KOPT-K1 (cell line): ENCODE results near the gene SLC1A7.

Source experiments
- H3K27ac ChIP-seq: fragments of 200-600 bp; sonication (generic); 2 replicates; pipeline ENCODE4 v1.5.1; 2016; ENCODE audit warnings: antibody characterized with exemption, mild to moderate bottlenecking, low read depth, low read length; ENCODE audit not compliant: poor library complexity, severe bottlenecking
- H3K36me3 ChIP-seq: fragments of 200-600 bp; sonication (generic); 2 replicates; pipeline ENCODE4 v1.5.1; 2017; ENCODE audit warnings: antibody characterized with exemption, mild to moderate bottlenecking, low read length, moderate library complexity; ENCODE audit not compliant: insufficient read depth
- H3K9me3 ChIP-seq: fragments of 200-600 bp; sonication (generic); 2 replicates; pipeline ENCODE4 v1.5.1; 2017; ENCODE audit warnings: antibody characterized with exemption, low read length, mild to moderate bottlenecking; ENCODE audit not compliant: insufficient read depth, poor library complexity, severe bottlenecking

Gene SLC1A7

DNA sequence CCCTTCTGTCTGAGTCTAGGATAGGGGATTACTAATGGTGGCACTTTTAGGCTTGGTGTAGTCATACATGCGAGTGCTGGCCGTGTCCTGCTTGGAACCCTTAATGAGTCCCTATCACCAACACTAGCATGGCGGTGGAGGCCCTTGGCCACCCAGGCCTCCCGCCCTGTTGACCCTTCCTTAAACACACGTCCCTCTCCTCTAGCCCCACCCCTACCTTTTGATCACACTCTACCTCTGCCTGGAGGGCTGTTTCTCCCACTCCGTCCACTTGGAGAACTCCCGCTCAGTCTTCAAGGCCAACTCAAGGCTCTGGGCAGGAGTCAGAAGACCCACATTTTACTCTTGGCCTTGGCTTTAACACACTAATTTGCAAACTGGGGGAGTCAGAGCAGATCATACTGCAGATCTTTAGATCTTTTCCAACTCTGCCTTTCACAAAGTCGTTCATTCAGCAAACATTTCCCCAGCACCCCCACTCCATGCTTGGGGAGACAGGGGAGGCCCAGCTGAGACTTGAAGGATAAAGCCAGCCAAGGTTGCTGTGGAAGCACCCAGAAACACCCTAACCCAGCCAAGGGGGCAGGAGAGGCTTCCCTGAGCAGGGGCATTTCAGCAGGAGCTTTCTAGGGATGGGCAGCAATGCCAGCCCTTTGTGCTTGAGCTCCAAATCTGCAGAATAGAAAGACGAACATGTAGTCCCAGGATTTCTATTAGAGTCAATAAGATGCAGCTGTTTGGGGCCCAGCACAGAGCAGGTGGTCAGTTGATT, 78.5 kb downstream of the SLC1A7 start:
- Histone ChIP-seq H3K36me3 (no peaks in the 10 kb centered on the region), H3K27ac (no peak overlapping the region)

DNA sequence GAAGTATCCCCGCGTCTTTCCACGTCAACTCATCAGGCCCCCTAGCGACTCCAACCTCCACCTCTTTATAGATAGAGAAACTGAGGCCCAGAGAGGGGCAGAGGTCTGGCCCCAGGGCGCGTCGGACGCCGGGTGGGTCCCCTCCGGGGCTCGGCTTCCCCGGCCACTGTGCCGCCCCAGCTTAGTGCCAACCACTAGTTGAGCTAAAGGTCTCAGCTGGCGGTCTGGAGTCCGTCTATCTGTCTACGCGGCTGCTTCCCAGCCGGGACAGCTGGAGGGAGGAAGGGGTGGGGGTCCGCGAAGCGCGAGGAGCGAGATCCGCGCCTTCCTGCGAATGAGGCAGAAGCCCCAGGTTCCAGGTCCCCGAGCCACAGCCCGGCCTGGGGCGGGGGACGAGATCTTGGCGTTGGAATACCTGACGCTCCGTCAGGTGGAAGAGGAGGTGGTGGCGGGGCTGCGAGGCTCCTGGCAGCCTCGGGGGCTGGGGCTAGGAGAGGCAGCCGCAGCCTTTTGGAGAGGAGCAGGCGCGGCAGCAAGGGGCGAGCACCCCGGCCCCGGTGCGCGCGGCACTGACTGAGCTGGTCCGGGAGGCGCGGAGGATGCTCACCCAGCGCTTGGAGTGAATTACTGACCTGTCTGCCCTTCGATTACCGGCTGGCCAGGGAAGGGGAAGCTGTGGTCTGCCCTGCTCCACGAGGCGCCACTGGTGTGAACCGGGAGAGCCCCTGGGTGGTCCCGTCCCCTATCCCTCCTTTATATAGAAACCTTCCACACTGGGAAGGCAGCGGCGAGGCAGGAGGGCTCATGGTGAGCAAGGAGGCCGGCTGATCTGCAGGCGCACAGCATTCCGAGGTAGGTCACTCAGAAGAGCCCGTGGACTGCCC, 79.5 kb downstream of the SLC1A7 start:
- Histone ChIP-seq H3K36me3 (no peaks in the 10 kb centered on the region), H3K27ac (no peak overlapping the region), H3K9me3 (no peaks in the 10 kb centered on the region)

More for the DNA sequence above, 78.5 kb downstream of the SLC1A7 start:
- no peaks in the 10 kb centered on the region for H3K9me3 ChIP-seq

DNA sequence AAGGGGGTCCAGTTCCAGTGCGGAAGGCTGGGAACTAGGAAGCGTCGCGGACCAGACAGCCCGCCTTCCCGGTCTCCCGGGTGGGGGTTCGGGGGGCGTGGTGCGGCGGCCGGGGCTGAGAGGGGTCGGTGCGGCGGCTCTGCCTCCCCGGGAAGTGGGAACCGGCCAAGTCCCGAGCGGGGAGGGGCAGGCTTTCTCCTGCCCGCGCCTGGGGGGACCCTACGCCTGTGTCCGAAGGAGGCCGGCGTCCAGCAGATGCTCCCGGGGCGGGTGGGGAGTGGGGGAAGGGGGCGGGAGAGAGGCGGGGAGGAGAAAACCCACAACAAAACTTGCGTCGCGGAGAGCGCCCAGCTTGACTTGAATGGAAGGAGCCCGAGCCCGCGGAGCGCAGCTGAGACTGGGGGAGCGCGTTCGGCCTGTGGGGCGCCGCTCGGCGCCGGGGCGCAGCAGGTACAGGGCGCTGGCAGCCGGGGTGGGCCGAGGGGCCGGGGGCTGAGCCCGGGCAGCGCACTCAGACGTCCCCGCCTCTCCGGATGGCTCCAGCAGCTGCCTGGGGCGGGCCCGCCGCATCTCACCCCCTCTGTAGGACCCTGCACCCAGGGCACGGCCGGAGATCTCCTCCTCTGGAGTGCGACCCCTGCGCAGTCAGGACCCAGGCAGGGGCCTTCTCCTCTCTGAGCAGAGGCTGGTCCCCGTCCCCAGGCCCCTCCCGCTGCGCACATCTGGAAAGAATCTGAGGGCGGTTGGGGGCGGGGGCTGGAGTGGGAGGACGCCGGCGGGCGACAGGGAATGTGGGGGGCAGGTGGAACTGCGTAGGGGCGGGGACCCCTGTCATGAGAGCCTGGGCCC, 80.4 kb downstream of the SLC1A7 start, which contains the start of gene PODN:
TSS of gene PODN (plus strand) at position 355 of the 849 bp plus-strand sequence. CDS start 7,643 bp downstream, outside the sequence.
- Histone ChIP-seq H3K27ac (no peak within 1 kb of the TSS), H3K36me3 (no peaks in the 10 kb centered on the region), H3K9me3 (no peaks in the 10 kb centered on the region)

DNA sequence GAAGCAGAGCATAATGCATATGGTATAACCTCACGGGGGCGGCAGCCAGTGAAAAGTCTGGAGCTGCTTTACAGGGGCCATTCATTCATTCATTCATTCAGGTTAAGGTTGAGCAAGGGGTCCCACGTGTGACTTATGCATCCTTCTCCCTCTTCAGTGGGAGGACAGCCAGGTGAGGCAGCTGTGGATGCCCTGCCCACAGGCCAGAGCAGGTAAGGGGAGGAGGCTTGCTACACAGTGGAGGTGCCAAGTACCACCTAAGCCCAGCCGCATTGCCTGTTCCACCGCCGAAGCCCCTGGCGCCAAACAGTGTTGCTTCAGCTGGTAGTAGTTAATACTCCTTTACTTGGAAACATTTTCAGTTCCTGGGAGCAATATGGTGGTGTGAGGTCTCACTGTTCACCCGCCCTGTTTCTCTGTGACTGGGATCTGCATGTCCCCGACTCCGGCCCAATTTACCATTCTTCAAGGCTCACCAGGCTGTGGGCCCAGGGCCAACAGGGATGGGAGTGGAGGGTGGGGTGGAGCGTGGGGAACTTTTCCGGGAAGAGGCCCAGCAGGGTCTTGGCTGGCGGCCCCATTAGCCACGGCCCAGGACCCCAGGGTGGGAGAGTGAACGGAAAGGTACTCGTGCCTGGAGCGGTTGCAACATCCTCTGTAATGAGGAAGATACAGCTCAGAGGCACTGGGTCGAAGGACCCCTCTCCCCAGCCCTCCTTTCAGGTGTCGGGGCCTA, 81.1 kb downstream of the SLC1A7 start:
- no peak overlapping the region for H3K27ac ChIP-seq

GRCh38 chr1:53060579-53060978, 81.9 kb downstream of the SLC1A7 start:
- H3K9me3 ChIP-seq: no peaks in the 10 kb centered on the region
- no peaks in the 10 kb centered on the region for H3K36me3 ChIP-seq
- no peak overlapping the region for H3K27ac ChIP-seq

More for the DNA sequence above, 81.1 kb downstream of the SLC1A7 start:
- Histone ChIP-seq H3K9me3 (no peaks in the 10 kb centered on the region), H3K36me3 (no peaks in the 10 kb centered on the region)

GRCh38 chr1:53057127-53057526, 85.3 kb downstream of the SLC1A7 start:
- Histone ChIP-seq H3K27ac (no peak overlapping the region), H3K9me3 (no peaks in the 10 kb centered on the region)

GRCh38 chr1:53051676-53052075, 90.8 kb downstream of the SLC1A7 start:
- H3K36me3 ChIP-seq: peaks cover 42% of the 10 kb centered on the region
- H3K27ac ChIP-seq: no peak overlapping the region
- no peaks in the 10 kb centered on the region for H3K9me3 ChIP-seq

More at GRCh38 chr1:53057127-53057526, 85.3 kb downstream of the SLC1A7 start:
- H3K36me3 ChIP-seq: peaks cover 6% of the 10 kb centered on the region

- no peaks in the 10 kb centered on the region for H3K9me3 ChIP-seq
- peaks cover 42% of the 10 kb centered on the region for H3K36me3 ChIP-seq
- no peak overlapping the region for H3K27ac ChIP-seq
Observed at GRCh38 chr1:53050310-53050709, 92.1 kb downstream of the SLC1A7 start.

- H3K27ac ChIP-seq: no peak overlapping the region
- no peaks in the 10 kb centered on the region for H3K9me3 ChIP-seq
- peaks cover 43% of the 10 kb centered on the region for H3K36me3 ChIP-seq
Observed at GRCh38 chr1:53049574-53049967, 92.9 kb downstream of the SLC1A7 start.

DNA sequence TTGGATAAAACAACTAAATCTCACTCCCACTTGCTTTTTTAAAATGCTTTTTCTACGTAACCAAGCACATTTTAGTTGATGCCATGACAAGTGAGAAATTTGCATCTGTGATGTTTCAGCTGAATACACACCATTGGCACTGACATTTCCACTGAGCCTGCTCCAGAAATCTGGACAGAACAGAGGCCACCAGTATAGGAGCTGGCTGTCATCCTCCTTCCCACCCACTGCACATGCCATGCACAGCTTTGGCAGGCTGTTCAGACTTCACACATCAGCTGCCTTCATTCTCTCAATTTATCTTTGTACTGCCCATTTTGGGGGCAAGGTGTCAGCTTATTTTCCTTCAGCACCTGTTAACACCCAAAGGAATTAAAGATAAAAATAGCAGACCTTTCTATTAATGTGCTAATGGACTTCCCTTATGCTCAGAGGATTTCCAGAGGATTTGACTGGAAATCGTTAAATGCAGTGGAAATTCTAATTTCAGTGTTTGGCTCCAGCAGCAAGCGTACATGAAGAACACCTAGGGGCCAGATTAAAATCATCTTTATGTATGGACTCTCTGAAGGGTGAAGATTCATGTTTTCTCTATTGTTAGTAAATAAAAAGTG, 93.4 kb downstream of the SLC1A7 start:
- H3K36me3 ChIP-seq: peaks cover 48% of the 10 kb centered on the region
- no peaks in the 10 kb centered on the region for H3K9me3 ChIP-seq
- no peak overlapping the region for H3K27ac ChIP-seq

DNA sequence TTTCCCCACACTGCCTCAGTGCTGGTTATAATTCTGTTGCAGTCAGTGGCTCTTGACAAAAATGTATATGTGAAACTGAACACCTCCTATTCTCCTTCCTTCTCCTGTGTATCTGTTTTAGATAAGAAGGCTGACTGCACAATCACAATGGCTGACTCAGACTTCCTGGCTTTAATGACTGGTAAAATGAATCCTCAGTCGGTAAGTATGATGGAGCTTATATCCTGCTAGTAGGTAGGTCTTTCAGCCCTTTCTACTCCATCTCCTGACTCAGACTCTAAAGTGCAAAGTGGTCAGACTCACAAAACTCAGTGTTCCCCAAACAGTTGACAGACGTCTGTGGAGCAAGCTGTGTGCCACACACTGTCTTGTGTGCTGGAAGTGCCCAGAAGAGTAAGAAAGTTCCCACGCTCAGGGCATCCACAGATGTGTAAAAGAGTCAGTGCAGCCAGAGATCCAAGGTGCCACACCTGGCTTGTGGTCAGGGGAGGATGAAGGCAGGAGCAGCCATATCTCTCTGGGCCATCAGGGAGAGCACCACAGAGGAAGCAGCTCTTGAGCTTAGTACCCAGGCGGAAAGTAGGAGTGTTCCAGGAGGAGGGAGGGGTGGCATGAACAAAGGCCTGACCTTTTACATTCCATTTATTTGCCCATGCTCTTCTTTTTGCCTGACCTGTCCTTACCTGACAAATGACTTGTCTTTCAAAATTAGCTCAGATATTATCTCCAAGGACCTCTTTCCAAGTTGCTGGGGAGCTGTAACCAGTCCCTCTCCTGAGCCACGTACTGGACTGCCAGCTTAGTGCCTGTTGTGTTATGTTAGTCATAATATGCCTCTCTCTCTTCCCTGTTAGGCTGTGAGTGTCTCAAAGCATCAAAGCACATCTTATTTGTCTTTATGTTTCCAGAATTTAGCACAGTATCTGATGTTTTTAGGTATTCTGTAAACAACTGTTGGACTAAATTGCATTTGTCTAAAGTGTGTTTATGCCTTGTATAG, 94.4 kb downstream of the SLC1A7 start:
- peaks cover 42% of the 10 kb centered on the region for H3K36me3 ChIP-seq
- H3K9me3 ChIP-seq: no peaks in the 10 kb centered on the region
- peak overlapping the region; percentile 39 for H3K27ac ChIP-seq

GRCh38 chr1:53046930-53047329, 95.5 kb downstream of the SLC1A7 start:
- Histone ChIP-seq H3K27ac (peak overlapping the region; percentile 10), H3K9me3 (no peaks in the 10 kb centered on the region), H3K36me3 (peaks cover 49% of the 10 kb centered on the region)

- Histone ChIP-seq H3K36me3 (peaks cover 53% of the 10 kb centered on the region), H3K9me3 (no peaks in the 10 kb centered on the region), H3K27ac (no peak overlapping the region)
Observed at GRCh38 chr1:53044926-53045325, 97.5 kb downstream of the SLC1A7 start.
